LNCaP clone FGC (cell line): ENCODE measurements around the gene RAPGEFL1.

Experiments used
- DNase-seq: peaks from one replicate; pipeline ENCODE4 v3.0.0-alpha.2; 2011; ENCODE audit warnings: low read depth
- H3K4me3 ChIP-seq: 2 replicates; pipeline ENCODE4 v1.5.1; 2011; ENCODE audit warnings: mild to moderate bottlenecking, low read depth, low read length, control low read depth
- TF ChIP-seq, protein P1 (sequence below): IDR thresholded peaks from 2 replicates; pipeline ENCODE4 v1.5.1; 2012; ENCODE audit warnings: mild to moderate bottlenecking; ENCODE audit not compliant: control insufficient read depth, insufficient read depth; ENCODE audit errors: extremely low read depth

The RAPGEFL1 gene

DNA sequence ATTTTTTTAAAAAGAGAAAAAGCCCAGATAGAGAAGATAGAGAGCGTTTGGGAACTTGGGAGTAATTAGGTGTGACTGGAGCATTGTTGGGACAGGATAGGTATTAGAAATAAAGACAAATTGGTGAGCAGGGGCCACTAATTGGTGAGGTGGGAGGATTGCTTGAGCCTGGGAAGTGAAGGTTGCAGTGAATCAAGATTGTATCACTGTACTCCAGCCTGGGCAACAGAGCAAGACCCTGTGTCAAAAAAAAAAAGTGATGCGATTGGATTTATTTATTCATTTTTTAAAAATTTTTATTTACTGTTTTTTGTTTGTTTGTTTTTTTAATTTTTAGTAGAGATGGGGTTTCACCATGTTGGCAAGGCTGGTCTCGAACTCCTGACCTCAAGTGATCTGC, 31.8 kb upstream of the RAPGEFL1 start:
- H3K4me3 ChIP-seq, result no peak overlapping the region
- no peak for DNase-seq
- TF ChIP-seq, protein P1, sequence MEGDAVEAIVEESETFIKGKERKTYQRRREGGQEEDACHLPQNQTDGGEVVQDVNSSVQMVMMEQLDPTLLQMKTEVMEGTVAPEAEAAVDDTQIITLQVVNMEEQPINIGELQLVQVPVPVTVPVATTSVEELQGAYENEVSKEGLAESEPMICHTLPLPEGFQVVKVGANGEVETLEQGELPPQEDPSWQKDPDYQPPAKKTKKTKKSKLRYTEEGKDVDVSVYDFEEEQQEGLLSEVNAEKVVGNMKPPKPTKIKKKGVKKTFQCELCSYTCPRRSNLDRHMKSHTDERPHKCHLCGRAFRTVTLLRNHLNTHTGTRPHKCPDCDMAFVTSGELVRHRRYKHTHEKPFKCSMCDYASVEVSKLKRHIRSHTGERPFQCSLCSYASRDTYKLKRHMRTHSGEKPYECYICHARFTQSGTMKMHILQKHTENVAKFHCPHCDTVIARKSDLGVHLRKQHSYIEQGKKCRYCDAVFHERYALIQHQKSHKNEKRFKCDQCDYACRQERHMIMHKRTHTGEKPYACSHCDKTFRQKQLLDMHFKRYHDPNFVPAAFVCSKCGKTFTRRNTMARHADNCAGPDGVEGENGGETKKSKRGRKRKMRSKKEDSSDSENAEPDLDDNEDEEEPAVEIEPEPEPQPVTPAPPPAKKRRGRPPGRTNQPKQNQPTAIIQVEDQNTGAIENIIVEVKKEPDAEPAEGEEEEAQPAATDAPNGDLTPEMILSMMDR, result no peak

DNA sequence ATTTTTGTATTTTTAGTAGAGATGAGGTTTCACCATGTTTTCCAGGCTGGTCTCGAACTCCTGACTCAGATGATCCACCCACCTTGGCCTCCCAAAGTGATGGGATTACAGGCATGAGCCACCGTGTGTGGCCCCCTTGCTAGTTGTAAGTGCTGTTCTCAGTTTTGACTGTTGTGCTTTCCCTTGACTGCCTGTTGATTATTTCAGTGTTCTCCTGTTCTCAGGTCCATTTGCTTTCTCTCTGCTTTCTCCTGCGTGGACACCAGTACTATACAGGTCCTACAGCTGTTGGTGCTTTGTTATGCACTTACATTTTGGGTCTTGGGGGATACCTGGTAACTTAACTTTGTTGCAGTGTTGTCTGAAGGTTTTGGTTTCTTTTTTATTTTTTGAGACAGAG, 28.7 kb upstream of the RAPGEFL1 start:
- TF ChIP-seq, protein P1, result no peak
- DNase-seq, result no peak
- H3K4me3 ChIP-seq, result no peak overlapping the region

DNA sequence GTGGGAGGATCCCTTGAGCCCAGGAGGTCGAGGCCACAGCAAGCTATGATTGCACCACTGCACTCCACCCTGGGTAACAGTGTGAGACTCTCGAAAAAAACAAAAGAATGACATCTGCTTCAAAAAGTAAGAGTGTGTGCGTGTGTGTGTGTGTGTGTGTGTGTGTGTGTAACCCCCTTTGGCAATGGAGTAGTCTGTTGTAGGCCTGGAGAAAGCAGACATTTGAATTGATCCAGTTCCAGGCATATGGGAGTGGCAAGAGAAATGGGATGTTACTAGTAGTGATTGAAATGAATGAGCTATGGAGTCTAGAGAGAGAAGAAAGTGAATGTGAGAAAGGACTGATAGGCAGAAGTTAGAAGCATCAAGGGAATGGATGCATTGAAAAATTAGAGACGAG, 27.0 kb upstream of the RAPGEFL1 start:
- TF ChIP-seq, protein P1, result no peak
- H3K4me3 ChIP-seq, result no peak overlapping the region
- DNase-seq, result no peak

DNA sequence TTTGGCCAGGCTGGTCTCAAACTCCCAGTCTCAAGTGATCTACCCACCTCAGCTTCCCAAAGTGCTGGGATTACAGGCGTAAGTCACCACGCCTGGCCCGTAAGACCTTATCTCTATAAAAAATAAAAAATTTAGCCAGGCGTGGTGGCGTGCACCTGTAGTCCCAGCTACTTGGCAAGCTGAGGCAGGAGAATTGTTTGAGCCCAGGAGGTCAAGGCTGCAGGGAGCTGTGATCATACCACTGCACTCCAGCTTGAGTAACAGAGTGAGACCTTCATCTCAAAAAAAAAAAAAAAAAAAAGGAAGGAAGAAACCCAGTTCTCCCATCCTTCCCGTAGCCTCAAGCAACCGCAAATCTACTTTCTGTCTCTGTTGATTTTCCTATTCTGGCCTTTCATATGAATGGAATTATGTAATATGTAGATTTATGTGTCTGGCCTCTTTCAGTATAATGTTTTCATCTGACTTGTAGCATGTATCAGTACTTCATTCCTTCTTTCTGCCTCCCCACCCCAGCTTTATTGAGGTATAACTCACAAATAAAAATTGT, 25.8 kb upstream of the RAPGEFL1 start:
- no peak overlapping the region for H3K4me3 ChIP-seq
- TF ChIP-seq, protein P1, result no peak
- DNase-seq, result no peak

DNA sequence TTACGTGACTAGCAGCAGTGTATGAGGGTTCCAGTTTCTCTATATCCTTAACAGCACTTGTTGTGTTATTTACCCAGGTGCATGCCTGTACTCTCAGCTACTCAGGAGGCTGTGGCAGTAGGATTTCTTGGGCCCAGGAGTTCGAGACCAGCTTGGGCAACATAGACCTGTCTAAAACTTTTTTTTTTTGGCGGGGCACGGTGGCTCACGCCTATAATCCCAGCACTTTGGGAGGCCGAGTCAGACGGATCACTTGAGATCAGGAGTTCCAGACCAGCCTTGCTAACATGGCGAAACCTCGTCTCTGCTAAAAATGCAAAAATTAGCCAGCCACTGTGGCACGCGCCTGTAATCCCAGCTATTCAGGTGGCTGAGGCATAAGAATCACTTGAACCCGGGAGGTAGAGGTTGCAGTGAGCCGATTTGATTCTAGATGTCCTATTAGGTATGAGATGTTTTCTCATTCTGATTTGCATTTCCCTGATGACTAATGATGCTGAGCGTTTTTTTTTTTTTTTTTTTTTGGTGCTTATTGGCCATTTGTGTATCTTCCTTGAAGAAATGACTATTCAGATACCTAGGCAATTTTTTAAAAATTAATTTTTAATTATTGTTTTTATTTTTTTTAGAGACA, 23.6 kb upstream of the RAPGEFL1 start:
- TF ChIP-seq, protein P1, result no peak
- DNase-seq, result no peak
- H3K4me3 ChIP-seq, result no peak overlapping the region

DNA sequence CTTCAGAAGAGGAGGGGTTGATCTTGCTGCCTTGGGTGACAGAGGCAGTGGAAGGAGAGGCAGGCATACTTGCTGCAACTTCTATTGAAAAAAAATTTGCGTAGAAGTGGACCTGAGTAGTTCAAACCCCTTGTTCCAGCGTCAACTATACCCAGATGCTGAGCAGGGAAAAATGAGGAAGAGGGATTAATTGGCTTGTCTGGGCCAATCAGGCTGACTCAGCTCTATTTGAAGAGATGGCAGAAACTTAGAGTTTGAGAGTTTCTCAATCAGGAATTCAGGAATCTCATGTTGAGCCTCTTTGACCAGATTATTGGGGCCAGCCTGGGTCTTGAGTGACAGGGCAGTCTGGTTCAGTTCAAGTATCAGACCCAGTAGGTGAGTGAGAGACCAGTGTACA, 19.3 kb upstream of the RAPGEFL1 start:
- TF ChIP-seq, protein P1, result no peak
- DNase-seq, result no peak
- H3K4me3 ChIP-seq, result no peak overlapping the region

DNA sequence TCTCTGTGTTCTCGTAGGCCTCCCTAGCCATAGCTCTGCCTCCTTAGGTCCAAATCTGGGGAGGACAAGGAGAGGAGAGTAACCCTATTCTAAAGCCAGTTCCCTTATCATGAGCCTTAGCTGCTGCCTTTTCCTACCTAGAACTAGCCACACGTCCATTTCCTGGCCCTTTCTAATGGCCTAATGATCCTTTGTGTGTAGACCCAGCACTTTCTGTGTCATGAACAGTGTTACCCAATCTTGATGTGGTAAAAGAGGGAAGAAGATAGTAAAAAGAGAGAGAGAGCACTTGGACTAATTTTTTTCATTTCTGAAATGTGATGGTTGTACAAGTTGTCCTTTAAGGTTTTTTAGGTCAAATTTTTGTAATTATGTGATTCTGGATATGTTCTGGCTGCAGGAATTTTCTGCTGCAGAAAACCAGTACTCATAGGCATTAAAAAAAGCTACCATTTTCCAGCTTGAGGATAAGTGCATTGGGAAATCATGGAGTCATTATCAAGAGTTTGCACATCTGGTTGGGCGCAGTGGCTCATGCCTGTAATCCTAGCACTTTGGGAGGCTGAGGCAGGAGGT, 18.7 kb upstream of the RAPGEFL1 start:
- TF ChIP-seq, protein P1, result no peak
- no peak for DNase-seq
- no peak overlapping the region for H3K4me3 ChIP-seq
